ENCODE measurements around the gene HOXA7.

Gene HOXA7

DNA sequence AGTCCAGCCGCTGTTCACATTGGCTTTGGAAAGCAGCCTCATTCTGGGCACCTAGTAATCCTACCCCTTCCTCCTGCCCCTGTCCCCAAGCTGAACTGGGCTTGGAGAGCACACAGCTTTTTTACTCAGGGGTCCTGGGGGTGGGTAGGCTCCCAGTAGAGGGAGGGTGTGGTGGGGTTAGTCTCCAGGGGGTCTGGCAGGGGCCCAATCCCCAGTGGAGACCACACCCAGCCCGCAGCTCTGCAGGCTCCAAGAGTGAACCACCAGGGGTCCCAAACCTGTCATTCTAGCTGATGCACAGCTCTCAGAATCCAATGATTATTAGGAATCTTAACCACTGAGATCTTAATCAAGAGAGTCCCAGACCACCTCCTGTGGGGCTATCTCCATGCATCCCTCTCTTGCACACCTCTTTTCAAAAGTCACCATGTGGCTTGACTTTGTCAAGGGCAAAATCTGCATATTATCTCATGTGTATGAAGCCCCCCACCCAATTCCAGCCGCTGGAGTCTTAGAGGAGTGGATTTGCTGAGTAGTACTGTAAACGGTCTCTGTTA, 25.9 kb upstream of the HOXA7 start:
- no peak for DNase-seq (ENCODE audit: low read depth, low spot score)

DNA sequence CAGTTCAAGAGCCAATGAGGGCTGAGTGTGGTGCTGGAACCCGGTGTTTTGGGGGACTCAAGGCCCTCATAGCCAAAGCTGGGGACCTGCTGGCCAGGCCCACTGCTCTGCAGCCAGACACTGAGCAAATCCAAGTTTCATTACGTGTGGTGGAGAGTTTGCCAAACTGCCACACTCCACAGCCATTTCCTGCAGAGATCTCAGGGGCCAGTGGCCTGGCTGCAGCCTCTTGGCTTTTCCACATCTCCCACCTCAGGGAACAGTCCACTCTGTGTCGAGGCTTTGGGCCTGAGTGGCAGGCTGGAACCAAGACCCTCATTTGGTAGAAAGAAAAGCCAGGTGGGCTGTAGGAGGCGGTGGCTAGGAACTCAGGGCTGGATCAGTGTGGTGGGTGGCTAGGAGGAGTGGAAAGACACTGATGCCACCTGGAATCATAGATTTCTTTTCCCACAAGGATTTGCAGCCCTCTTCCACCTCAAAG, 25.4 kb upstream of the HOXA7 start:
- DNase-seq (ENCODE audit: low read depth, low spot score): no peak

DNA sequence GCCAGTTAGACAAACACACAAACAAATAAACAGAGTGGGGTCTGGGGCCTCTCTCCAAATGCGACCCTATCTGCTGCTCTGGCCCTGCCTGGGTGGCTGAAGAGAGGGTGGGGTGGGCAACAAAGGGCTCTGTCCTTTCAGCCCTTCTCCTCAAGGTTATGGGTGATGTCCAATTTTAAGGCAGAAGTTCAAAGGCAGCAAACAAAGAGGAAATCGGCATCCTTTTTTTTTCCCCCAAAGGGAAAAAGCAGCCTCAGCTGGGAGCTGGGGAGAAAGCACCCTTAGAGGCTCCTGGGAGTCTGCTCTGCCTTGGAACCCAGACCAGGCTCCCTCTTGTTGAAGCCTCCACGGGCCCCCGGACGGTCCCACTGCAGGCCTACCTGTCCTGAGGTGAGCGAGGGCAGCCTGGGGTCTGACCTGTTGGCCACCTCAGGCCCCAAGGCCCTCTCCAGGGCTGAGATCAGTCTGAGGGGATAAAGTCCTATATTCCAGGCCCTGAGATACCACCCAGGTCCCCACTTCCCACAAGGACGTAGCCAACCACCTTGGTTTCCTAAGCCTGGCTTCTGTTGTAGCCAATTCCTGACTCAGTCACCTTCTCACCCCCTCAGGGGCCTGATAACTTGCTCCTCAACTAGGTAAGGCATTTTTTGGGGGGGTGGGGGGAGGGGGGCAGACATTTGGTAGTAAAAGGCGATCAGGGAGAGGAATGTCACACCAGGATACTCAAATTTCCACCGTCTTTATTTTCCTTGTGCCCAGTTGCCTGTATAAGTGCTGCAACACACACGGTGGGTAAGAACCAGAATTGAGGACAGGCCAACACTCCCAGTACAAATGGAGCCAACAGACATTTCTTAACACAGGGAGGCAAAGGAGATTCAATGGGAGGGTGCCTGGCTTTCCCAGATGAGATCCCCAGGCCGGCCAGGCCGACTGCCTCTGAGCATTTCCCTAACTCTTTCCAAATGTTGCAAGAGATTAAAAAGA, 24.3 kb upstream of the HOXA7 start:
- no peak for DNase-seq (ENCODE audit: low read depth, low spot score)

DNA sequence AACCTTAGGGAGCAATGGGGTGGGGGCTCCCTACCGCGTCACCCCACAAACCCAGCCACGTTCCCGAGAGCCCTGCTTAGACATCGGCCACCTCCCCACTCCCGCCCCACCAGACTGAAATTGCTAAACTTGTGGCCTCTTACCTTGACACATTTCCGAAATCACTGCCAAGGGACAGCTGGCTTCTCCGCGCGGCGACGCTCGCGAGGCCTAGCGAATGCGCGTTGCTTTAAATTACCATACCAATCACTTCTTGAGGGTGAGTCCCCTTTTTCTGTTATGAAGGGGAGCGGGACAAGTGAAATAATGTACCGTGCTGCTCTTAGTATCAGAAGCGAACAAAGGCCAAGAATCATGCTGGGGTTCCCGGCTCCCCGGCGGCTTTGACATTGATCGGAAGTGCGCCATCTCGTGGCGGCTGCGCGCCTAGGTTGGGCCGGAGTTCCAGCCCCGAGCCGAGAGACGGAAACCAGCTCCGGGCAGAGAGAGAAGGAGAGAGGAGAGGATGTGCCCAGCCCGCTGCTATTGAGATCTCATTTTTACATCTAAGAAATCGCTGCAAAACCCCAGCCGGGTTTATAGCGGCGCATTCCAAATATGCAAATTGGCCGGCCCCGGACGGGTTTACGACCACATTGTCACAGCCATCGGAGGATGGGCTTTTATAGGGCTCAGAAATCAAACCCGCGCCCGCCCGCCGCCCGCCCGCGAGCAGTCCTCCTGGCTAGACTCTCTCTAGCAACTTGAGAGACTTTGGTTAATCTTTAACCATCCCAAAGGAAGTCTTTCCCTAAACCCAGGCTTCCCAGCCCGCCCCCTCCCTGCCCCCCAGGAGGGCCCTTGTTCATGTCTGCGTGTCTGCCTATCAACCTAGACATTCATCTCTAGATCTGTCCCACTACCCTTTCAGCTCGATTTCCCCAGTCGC, 23.3 kb upstream of the HOXA7 start:
- DNase-seq (ENCODE audit: low read depth, low spot score): no peak

DNA sequence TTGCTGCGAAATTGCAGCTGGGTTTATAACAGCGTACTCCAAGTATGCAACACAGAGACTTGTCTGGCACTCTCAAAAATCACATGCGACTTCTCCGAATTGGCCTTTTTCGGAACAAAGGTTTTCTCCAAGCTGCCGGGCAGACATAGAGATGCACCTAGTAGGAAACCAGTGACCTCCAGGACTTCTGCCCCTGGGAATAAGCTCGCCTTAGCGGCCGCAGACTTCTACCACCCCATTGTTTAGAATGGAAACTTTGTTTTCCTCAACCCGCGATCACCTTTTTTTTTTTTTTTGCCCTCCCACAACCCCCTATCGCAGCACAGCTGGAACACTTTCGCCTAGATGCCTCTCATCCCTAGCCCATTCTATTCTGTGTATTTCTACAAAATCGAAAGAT, 22.6 kb upstream of the HOXA7 start:
- no peak for DNase-seq (ENCODE audit: low read depth, low spot score)

DNA sequence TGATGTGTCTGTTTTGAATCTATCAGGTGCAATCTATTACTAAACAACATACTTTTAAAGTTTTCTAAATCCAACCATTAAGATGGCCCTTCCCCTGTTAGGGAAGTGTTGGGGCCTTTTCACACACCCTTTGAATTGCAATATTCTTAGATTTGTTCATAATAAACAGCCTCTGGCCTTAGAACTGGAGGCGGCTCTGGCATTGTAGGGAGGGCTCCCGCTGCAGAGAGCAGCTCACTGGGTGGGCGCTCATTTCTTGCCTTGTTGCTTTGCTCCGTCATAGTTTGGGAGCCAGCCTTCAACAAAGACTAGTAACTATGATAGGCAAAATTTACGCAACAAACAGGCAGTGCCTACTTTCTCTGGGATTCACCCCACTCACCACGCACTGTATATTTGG, 21.9 kb upstream of the HOXA7 start:
- DNase-seq (ENCODE audit: low read depth, low spot score): no peak

DNA sequence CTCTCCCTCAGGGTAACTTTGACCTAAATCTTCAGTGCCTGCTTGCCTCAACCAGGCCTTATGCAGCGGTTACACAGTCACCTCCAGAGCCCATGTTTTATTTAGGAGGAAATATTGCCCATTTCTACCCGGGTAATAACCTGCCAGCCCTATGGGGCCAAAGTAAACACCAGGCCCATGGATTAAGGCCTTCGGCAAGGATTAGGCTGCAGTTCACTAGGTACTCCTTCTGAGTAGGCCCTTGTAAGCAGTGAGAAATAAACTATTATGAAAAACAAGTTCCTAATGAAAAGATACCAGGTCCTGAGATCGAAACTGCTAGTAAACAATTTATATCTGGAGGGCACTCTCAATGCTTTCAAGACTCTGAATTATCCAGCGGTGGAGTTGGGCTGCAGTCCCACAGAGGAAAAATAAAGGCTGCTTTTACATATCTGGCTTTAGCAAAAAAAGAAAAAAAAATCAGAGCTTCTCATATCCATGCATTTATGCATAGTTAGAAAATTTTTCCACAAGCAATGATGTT, 21.4 kb upstream of the HOXA7 start:
- no peak for DNase-seq (ENCODE audit: low read depth, low spot score)

DNA sequence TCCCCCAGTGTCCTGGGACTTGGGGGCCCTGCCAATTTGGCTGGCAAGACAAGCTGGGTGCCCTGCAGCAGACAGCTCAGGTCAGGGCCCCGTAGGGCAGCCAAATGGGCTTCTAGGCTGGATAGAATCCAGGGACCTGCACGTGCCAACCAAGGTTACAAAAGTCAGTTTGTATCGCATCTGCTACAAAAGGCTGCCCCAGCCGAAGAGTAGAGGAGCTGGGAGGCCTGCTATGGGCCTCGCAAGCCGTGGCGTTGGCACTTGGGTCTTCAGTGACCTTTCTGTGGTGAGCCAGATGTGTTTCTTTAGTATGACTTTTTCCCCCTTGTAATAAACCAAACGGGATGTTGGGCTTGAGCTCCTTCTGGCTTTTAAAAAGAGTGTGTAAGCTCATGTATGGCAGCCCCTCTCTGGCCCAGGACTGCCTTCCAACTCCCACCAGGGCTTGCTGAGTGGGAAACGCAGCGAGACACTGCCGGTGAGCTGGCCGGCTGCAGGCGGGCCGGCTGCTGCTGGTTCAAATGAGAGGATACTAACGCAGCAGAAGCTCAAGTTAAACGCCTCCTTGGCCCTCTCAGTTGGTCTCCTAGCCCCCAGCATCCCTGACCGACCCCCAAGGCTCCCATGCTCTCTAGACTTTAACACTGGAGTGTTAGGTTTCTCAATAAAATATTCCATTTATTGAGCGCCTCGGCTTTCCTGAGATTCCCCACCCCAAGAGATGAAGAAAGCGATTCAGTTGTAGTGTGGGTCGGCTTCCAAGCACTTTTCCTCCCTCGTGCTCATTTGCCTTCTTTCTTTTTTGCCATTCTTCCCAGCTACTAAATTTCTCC, 20.7 kb upstream of the HOXA7 start:
- no peak for DNase-seq (ENCODE audit: low read depth, low spot score)

DNA sequence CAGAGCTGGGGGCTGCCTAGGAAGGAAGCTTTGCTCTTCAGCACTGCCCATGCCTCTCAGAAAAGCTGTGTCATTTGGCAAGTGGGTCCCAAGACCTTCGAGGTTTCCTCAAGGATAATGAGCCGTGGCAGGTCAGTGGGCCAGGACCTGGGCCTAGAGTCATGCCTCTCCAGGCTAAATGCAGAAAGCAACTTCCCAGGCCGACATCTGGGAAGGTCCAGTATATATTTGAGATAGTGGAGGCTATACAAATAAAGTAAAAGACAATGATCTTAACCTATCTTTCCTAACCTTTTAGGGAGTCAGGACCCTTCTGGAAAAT, 20.0 kb upstream of the HOXA7 start:
- DNase-seq (ENCODE audit: low read depth, low spot score): no peak

DNA sequence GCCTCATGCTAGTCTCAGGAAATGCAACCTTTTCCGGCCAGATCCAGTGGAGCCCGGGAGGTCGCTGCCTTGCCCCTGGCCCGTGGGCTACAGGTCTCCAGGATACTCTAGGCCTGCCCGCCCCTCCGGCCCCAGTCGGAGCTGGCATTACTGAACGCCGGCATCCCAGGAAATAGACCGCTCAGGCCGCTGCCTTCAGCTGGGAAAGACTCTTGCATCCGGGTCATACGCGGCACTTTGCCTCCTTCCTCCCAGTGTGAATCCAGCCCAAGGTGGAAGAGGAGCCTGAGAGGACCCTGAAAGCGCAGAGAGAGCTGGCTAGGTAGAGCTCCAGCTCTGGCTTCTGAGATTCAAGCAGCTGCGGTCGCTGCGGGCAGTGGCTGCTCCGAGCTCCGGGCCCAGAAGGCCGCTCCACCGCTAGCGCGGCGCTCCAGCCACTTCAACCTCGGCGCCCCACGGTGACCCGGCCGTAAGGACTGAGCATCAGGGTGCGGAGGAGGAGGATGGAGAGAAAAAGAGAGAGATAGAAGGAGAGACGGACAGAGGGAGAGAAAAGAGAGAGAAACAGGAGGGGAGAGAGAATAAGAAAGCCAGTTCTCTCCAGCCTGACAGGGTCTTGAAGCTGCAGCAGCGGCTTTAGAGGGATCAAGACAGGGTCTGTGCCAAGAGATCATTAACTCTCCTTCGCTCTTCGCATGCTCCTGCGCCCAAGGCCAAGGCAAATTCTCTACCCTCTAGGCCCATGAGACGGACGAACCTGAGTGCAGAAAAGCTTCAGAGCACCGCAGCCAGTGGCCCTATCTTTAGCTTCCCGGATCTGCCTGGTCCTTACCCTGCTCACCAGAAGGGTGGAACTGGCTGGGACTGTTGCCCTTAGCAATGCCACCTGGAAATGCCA, 19.4 kb upstream of the HOXA7 start:
- DNase-seq (ENCODE audit: low read depth, low spot score): no peak

DNA sequence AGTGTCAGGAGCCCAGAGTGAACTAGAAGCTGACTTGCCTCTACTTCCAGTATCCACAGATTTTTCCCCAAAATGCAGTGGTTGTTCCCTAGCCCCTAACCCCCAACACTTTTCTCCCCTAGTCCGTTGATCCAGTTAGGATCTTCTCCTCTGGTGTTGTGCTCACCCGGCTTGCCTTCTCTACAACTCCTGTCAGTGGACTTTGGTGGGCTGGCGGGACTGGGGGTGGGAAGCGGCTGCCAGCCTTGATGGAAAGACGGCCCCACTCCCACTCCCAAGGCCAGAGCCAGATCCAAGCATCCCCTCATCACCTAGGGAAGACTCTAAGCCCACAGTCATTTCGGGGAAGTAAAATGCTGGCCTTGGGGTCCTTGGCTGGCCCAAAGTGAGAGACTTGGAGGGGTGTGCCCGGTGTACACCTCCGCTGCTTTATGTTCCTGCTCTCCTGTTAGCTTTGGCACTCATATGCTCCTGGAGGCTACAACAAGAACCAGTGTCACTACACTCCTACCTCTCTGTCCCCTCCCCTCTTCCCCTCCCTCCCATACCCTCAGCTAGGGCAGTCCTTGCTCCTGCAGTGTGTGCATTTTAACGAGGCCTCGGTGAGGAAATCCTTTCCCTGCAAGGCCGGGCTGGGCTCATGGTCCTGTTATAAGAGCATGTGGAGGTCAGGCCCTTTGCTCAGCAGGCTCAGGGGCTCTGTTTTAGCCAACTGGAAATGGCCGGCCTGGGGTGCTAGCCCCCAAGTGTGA, 18.6 kb upstream of the HOXA7 start:
- DNase-seq (ENCODE audit: low read depth, low spot score): no peak

DNA sequence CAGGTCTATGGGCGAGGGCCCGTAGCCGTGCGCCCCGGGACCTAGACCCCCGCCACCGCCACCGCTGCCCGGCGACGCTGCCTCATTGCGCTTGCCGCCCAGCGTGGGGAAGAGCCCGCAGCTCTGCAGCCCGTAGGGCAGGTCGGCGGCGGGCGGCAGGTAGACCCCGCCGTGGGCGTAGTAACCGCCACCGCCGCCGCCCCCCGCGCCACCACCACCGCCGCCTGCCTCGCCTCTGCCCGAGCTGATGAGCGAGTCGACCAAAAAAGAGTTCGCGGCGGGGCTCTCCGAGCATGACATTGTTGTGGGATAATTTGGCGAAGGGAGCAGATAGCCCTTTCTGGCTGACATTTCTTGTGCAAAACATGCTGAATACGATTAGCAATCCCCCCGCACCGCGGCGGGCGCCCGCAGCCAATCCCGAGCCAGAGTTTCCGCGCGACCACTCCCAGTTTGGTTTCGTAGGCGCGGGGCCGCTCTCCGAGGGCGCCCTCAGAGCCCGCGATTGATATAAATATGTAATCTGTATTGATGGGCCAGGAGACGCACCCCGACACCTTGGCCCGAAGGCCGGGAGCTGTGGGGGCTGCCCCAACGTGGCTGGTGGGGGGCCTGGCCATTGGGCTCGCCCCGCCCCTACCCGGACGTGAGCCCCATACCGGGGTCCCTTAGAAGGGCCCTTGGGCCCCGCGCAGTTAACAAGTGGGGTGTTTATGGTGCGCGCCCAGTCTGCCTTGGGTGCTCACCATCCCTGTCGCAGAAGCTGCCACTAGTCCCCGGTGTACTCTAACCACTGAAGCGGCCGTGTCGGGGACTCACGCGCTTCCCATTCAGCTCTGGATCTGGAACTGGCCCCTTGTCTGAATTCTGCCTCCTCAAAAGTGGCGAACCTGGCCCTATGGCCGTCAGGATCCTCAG, 17.7 kb upstream of the HOXA7 start, which contains the start of gene HOXA10:
TSS of gene HOXA10 (minus strand) at position 365 of the 918 bp plus-strand sequence. CDS start at position 351, 14 bp downstream.
- no peak for DNase-seq (ENCODE audit: low read depth, low spot score)

DNA sequence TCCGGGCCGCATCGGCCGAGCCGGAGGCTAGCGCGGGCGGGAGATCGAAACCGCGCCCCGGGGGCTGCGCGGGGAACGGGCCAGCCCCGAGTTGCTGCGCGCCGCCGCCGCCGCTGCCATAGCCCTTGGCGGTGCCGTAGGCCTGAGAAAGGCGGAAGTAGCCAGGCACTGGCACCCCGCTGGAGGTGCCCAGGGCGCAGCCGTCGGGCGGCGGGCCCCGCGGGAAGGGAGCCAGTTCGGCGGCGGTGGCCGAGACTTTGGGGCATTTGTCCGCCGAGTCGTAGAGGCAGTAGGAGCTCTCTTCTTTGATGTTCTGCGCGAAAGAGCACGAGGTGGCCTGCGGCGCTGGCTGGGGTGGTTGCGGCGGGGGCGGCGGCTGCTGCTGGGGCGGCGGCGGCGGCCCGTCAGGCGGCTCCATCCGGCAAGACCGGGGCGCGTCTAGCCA, 17.1 kb upstream of the HOXA7 start:
- no peak for DNase-seq (ENCODE audit: low read depth, low spot score)

DNA sequence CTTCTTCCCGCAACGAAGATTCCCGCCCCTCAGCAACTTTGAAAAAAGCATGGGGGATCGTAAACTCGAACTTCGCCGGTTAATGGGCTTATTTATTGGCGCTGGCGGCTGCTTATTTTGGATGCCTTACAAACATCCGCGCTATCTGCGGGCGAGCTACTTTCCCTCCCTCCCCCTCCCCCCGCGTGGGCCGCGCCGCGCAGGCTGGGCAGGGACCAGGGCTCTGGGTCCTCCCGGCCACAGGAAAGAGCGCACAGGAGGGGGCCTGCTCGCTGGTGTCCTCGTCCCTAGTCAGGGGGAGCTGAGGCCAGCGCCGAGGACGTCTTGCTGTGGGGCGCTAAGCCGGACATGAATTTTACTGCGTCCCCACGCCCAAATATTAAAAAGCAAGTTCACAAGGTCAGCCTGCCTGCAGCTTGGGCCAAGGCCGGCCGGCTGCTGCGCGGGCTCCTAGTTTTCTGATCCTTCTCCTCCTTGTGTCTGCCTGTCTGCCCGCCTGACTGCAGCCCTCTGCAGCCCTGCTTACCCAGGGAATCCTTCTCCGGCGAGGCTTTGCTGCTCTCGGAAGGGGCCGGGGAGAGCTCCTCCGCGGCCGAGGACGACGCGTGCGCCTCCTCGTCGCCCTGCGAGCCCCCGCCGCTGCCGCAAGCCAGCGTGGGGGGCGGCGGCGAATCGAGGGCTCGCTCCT, 16.5 kb upstream of the HOXA7 start:
- no peak for DNase-seq (ENCODE audit: low read depth, low spot score)

DNA sequence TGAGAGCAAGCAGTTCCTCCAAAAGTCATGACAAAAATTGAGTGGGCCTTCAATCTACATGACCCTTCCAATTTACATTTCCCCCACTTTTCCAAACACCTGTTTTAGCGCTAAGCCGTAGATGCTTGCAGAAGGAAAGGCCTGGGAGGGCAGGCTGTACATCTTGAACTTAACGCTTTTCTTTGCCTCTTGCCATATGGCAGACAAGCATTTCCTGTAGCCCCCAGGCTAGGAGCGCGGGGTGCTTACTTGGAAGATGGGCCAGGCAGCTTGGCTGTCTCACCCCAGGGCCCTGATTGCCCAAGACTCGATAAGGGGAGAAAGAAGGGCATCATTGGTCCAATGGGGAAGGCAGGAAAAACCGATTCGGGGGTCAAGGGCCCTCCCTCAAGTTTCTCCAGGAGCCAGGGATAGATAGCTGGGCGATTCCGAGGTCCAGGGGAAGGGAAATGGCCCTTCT, 15.9 kb upstream of the HOXA7 start:
- DNase-seq (ENCODE audit: low read depth, low spot score): no peak

DNA sequence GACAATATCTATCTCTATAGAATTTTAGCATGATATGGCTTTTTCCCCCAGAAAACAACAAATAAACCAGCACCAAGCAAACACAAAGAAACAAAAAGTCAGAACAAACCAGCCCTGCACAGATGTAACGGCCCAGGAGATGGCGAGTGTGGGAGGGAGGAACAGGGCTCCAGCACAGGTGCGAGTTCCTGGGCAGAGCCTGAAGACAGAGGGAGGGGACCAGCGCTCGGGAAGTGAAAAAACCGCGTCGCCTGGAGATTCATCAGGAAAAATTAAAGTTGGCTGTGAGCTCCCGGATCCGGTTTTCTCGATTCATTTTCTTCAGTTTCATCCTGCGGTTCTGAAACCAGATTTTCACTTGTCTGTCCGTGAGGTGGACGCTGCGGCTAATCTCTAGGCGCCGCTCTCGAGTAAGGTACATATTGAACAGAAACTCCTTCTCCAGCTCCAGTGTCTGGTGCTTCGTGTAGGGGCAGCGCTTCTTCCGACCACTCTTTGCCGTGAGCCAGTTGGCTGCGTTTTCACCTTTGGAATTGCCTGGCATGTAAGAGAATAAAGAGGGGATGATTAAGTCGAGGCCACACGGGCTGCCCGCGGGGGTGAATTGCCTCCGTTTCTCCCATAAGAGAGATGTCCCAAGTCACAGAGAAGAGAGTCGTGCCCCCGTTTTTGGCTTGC, 15.3 kb upstream of the HOXA7 start:
- DNase-seq (ENCODE audit: low read depth, low spot score): no peak

DNA sequence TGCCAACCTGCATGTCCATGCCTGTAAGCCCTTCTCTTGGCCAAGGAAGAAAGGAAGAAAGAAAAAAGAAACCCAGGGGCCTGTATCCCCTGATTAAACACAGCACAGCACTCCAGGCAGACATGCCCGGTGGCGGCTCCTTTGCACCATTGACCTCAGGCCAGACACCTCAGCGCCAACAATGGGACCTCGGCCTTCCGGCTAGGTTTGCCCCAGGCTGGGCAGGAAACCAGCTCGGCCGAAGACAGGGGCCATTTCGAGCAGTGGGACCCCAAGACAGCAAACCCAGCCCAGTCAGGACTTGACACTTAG, 14.8 kb upstream of the HOXA7 start:
- DNase-seq (ENCODE audit: low read depth, low spot score): no peak
